Pancreas (tissue), 10 donors: ENCODE data around the gene CDKN1B. TPM values are rescaled to one million over a fixed set of nuclear protein-coding genes. Genes with fewer than 3 reads are reported as not detected.

ENCODE experiments used
- ATAC-seq, 4 donors: fragments of 200-7000 bp; cut with Tn5 transposase; one replicate each; pipeline versions ENCODE4 v1.8.0 to v1.9.1; 2020; ENCODE audit warnings: mild to moderate bottlenecking in 4 of 4, moderate library complexity in 4 of 4
- DNase-seq, 6 donors: peaks; one replicate each; pipeline ENCODE4 v3.0.0-alpha.2; 2020
- FAIRE-seq: peaks from 2 replicates; lab custom pipeline; 2012; peaks lifted over from hg19 to GRCh38; lab: Jason Lieb, UNC
- H3K27ac ChIP-seq, 4 donors: fragments of 200-600 bp; sonication (generic); 1 replicate in 3 of 4; 2 replicates in 1 of 4; pipeline versions ENCODE4 v1.5.0 to v1.8.0; 2020
- H3K27me3 ChIP-seq, 4 donors: fragments of 200-600 bp; one replicate each; pipeline ENCODE4 v1.8.0; 2021
- H3K36me3 ChIP-seq, 3 donors: fragments of 200-600 bp; sonication (generic) in 1 of 3; one replicate each; pipeline versions ENCODE4 v1.5.0 to v1.8.0; 2020 to 2021
- H3K4me1 ChIP-seq, 3 donors: fragments of 200-600 bp; one replicate each; pipeline ENCODE4 v1.8.0; 2021
- H3K4me3 ChIP-seq, 4 donors: fragments of 200-600 bp; sonication (generic) in 2 of 4; one replicate each; pipeline versions ENCODE4 v1.5.0 to v1.8.0; 2020 to 2021
- H3K9me3 ChIP-seq, 4 donors: fragments of 200-600 bp; one replicate each; pipeline ENCODE4 v1.8.0; 2021
- CTCF ChIP-seq, 4 donors: fragments of 200-600 bp; sonication (generic) in 3 of 4; IDR thresholded peaks; one replicate each; pipeline versions ENCODE4 v1.5.0 to v1.8.0; 2021; ENCODE audit warnings: antibody characterized with exemption in 4 of 4
- WGBS, 2 donors: extraction: QIAGEN DNeasy Blood & Tissue Kit; methylation state at CpG; one replicate each; pipeline ENCODE4 v1.1.7; 2013; 5-methylcytosine and 5-hydroxymethylcytosine counted together
- intact Hi-C, 3 donors: fragments of 100-400 bp; cut with DNase I; formaldehyde crosslinking; loops; one replicate each; pipeline versions ENCODE4 v1.11.1 to v1.14.2; 2022
- polyA plus RNA-seq, 2 donors: library from polyadenylated mRNA; stranded (reverse); fragments of 200-250 nt; gene quantifications; one replicate each; pipeline ENCODE4 v1.2.3, GENCODE V29; 2013
- total RNA-seq, 6 donors: library from RNA; stranded (reverse); fragmentation: NEBNext Ultra II Directional in 4 of 6; extraction: Animal tissue kit (Norgen Biotek cat#: 25700) in 4 of 6; gene quantifications; one replicate each; pipeline versions ENCODE4 v1.2.1 to v1.2.4, GENCODE V29; 2021 to 2023
- donor health status: healthy with polysubstance abuse.
- donor health status: DM: no; HTN: no; CAD: no; lungs with moderate emphysema.
- donor health status: DM: no; HTN: no; CAD: no.
- donor health status: control.
- donor health status: control.
- donor health status: Bipolar disorder and iron deficiency.
- donor health status: DM: yes; HTN: yes; CAD: no.
- donor health status: DM: no; HTN: no; CAD: no.
- donor health status: DM: no; HTN: no; CAD: no.
- donor health status: DM: yes; HTN: yes; CAD: no.

CDKN1B gene
- total and polyA plus RNA-seq, 8 donors = 12.1 to 23.7 (median 16.9) TPM

GRCh38 chr12:12705838-12706520, 11.2 kb upstream of the CDKN1B start:
- no peak for FAIRE-seq
- no peak overlapping the region for H3K4me3 ChIP-seq
- intact Hi-C loops = loop anchor here in 1 of 3 donors (10.0 kb wide), 1 partner anchor 331 kb away; no protein-coding TSS in a partner anchor
- no peak overlapping the region for H3K27ac ChIP-seq
- H3K4me1 ChIP-seq = peaks cover 6 to 9% (median 7%) of the 10 kb centered on the region in 3 donors
- TF ChIP-seq CTCF (IDR thresholded peaks at IDR 0.05) = no peak
- H3K27me3 ChIP-seq = no peaks in the 10 kb centered on the region
- no peak for ATAC-seq
- H3K9me3 ChIP-seq = no peaks in the 10 kb centered on the region
- 56 to 74% methylated on average over 1 of the region's 1 CpG for WGBS, 2 donors
- no peaks in the 10 kb centered on the region for H3K36me3 ChIP-seq
- peak in 1 of 6 donors; percentile 43 for DNase-seq

- 8 to 9% methylated on average over 2 of the region's 2 CpGs for whole genome bisulfite sequencing, 2 donors
- peak overlapping the region in 3 of 4 donors; percentile 2 to 29 (median 10) for H3K4me3 ChIP-seq
- no peak for DNase-seq
- H3K9me3 ChIP-seq = no peaks in the 10 kb centered on the region
- intact Hi-C loops = loop anchor here in 1 of 3 donors (10.0 kb wide), 1 partner anchor 339 kb away; no protein-coding TSS in a partner anchor
- no peak for FAIRE-seq
- peak overlapping the region in 3 of 4 donors; percentile 99 to 100 (median 99) for H3K27ac ChIP-seq
- no peaks in the 10 kb centered on the region for H3K36me3 ChIP-seq
- no peak for ATAC-seq
- peaks cover 0 to 25% (median 24%) of the 10 kb centered on the region in 3 donors for H3K4me1 ChIP-seq
- TF ChIP-seq CTCF (IDR thresholded peaks at IDR 0.05) = no peak
- no peaks in the 10 kb centered on the region for H3K27me3 ChIP-seq
These were observed 3.3 kb upstream of the CDKN1B start for GRCh38 chr12:12713932-12714275.

- FAIRE-seq (no peak), ATAC-seq (peak in 3 of 4 donors; percentile 1 to 11 (median 3)), DNase-seq (peak in 4 of 6 donors; percentile 41 to 66 (median 58))
- 9 to 13% methylated on average over 23 of the region's 23 CpGs for WGBS, 2 donors
- H3K27ac ChIP-seq = peak overlapping the region; percentile 31 to 100 (median 99)
- no peaks in the 10 kb centered on the region for H3K9me3 ChIP-seq
- no peak for TF ChIP-seq CTCF (IDR thresholded peaks at IDR 0.05)
- intact Hi-C loops = loop anchor here in 1 of 3 donors (10.0 kb wide), 1 partner anchor 340 kb away; no protein-coding TSS in a partner anchor
- no peaks in the 10 kb centered on the region for H3K27me3 ChIP-seq
- peaks cover under 1 to 25% (median 24%) of the 10 kb centered on the region in 3 donors for H3K4me1 ChIP-seq
- H3K4me3 ChIP-seq = peak overlapping the region in 3 of 4 donors; percentile 2 to 29 (median 10)
- no peaks in the 10 kb centered on the region for H3K36me3 ChIP-seq
These were observed 2.7 kb upstream of the CDKN1B start for GRCh38 chr12:12714276-12715021.

- no peaks in the 10 kb centered on the region for H3K9me3 ChIP-seq
- no peaks in the 10 kb centered on the region for H3K36me3 ChIP-seq
- intact Hi-C loops = loop anchor here in 1 of 3 donors (10.0 kb wide), 1 partner anchor 340 kb away; no protein-coding TSS in a partner anchor
- H3K27ac ChIP-seq = peak overlapping the region in 3 of 4 donors; percentile 99 to 100 (median 99)
- TF ChIP-seq CTCF (IDR thresholded peaks at IDR 0.05) = no peak
- DNase-seq (no peak), ATAC-seq (no peak), FAIRE-seq (no peak)
- peak overlapping the region in 1 of 4 donors; percentile 29 for H3K4me3 ChIP-seq
- no peaks in the 10 kb centered on the region for H3K27me3 ChIP-seq
- H3K4me1 ChIP-seq = peaks cover 4 to 32% (median 27%) of the 10 kb centered on the region in 3 donors
These were observed 2.1 kb upstream of the CDKN1B start for GRCh38 chr12:12715128-12715458.
